Tibial nerve (tissue), 4 donors: Measurements from ENCODE around the gene TMEM245. TPM values are rescaled to one million over a fixed set of nuclear protein-coding genes. Genes with fewer than 3 reads are reported as not detected.

Experiments
- DNase-seq, 2 donors: peaks; one replicate each; pipeline ENCODE4 v3.0.0-alpha.2; 2019; ENCODE audit warnings: low spot score in 2 of 2
- H3K27ac ChIP-seq, 4 donors: fragments of 200-600 bp; sonication (generic) in 3 of 4; one replicate each; pipeline ENCODE4 v1.5.1; 2017 to 2019; ENCODE audit warnings: mild to moderate bottlenecking in 1 of 4
- H3K27me3 ChIP-seq, 2 donors: fragments of 200-600 bp; sonication (generic) in 1 of 2; one replicate each; pipeline versions ENCODE4 v1.5.1 to v1.6.0; 2017 to 2019
- H3K36me3 ChIP-seq, 3 donors: fragments of 200-600 bp; sonication (generic); one replicate each; pipeline ENCODE4 v1.5.1; 2018 to 2019
- H3K4me1 ChIP-seq, 4 donors: fragments of 200-600 bp; sonication (generic) in 3 of 4; one replicate each; pipeline ENCODE4 v1.5.1; 2017 to 2019
- H3K4me3 ChIP-seq, 4 donors: fragments of 200-600 bp; sonication (generic) in 3 of 4; one replicate each; pipeline ENCODE4 v1.5.1; 2017 to 2019; ENCODE audit warnings: mild to moderate bottlenecking in 1 of 4, moderate library complexity in 1 of 4
- H3K9me3 ChIP-seq, 4 donors: fragments of 200-600 bp; sonication (generic) in 3 of 4; one replicate each; pipeline ENCODE4 v1.5.1; 2017 to 2019
- CTCF ChIP-seq, 5 experiments: fragments of 200-600 bp in 3 of 5; fragments of 450-650 bp in 2 of 5; sonication (generic) in 3 of 5; IDR thresholded peaks; one replicate each; pipeline ENCODE4 v1.5.1; 2016 to 2019; ENCODE audit warnings: antibody characterized with exemption in 5 of 5, mild to moderate bottlenecking in 3 of 5, moderate library complexity in 2 of 5
- EP300 ChIP-seq, 2 donors: sonication (generic); formaldehyde crosslinking; IDR thresholded peaks; one replicate each; pipeline ENCODE4 v1.6.1; 2017; ENCODE audit warnings: antibody characterized with exemption in 2 of 2, mild to moderate bottlenecking in 1 of 2
- POLR2A ChIP-seq, 2 donors: fragments of 450-650 bp; IDR thresholded peaks; one replicate each; pipeline ENCODE4 v1.6.1; 2017; ENCODE audit warnings: antibody characterized with exemption in 2 of 2, mild to moderate bottlenecking in 2 of 2, moderate library complexity in 2 of 2
- WGBS, 2 donors: methylation state at CpG; one replicate each; pipeline ENCODE4 v1.1.5; 2018; 5-methylcytosine and 5-hydroxymethylcytosine counted together
- total RNA-seq, 4 donors: library from RNA; depleted of rRNA; stranded (reverse); fragments of >200 nt; gene quantifications; one replicate each; pipeline ENCODE4 v1.1.0, GENCODE V29; 2016

Gene TMEM245
- total RNA-seq, 4 donors from 2014 or later, result 51.6 to 100 (median 89.5) TPM

GRCh38 chr9:109113892-109114609 lies 5.7 kb downstream of the TMEM245 start:
- H3K27ac ChIP-seq, result peak overlapping the region in 3 of 4 donors; percentile 15 to 90 (median 60)
- peaks cover 3 to 96% (median 67%) of the 10 kb centered on the region in 4 donors for H3K4me1 ChIP-seq
- WGBS, 2 donors, result 75 to 78% methylated on average over 12 of the region's 12 CpGs
- TF ChIP-seq CTCF (IDR thresholded peaks at IDR 0.05) (no peak), EP300 (IDR thresholded peaks at IDR 0.05) (peak in 1 of 2 donors; percentile 24)
- DNase-seq, result no peak
- H3K4me3 ChIP-seq, result no peak overlapping the region
- H3K27me3 ChIP-seq, result no peaks in the 10 kb centered on the region
- H3K36me3 ChIP-seq, result no peaks in the 10 kb centered on the region
- H3K9me3 ChIP-seq, result no peaks in the 10 kb centered on the region

GRCh38 chr9:109113254-109113653 lies 6.5 kb downstream of the TMEM245 start:
- H3K4me3 ChIP-seq, result no peak overlapping the region
- peak overlapping the region in 3 of 4 donors; percentile 15 to 90 (median 60) for H3K27ac ChIP-seq
- H3K36me3 ChIP-seq, result no peaks in the 10 kb centered on the region
- peaks cover 3 to 98% (median 66%) of the 10 kb centered on the region in 4 donors for H3K4me1 ChIP-seq
- DNase-seq, result no peak
- 32 to 35% methylated on average over 3 of the region's 3 CpGs for WGBS, 2 donors
- H3K27me3 ChIP-seq, result no peaks in the 10 kb centered on the region
- TF ChIP-seq EP300 (IDR thresholded peaks at IDR 0.05), result no peak
- no peak for TF ChIP-seq POLR2A (IDR thresholded peaks at IDR 0.05)
- no peak for TF ChIP-seq CTCF (IDR thresholded peaks at IDR 0.05)
- H3K9me3 ChIP-seq, result no peaks in the 10 kb centered on the region

GRCh38 chr9:109110329-109111021 lies 9.3 kb downstream of the TMEM245 start:
- no peaks in the 10 kb centered on the region for H3K27me3 ChIP-seq
- DNase-seq, result no peak
- H3K36me3 ChIP-seq, result peaks cover 0 to 3% (median 0%) of the 10 kb centered on the region in 3 donors
- H3K4me1 ChIP-seq, result peaks cover 0 to 90% (median 53%) of the 10 kb centered on the region in 4 donors
- TF ChIP-seq POLR2A (IDR thresholded peaks at IDR 0.05) (no peak), CTCF (IDR thresholded peaks at IDR 0.05) (no peak), EP300 (IDR thresholded peaks at IDR 0.05) (no peak)
- H3K9me3 ChIP-seq, result no peaks in the 10 kb centered on the region
- no peak overlapping the region for H3K4me3 ChIP-seq
- peak overlapping the region; percentile 22 to 94 (median 76) for H3K27ac ChIP-seq
- 19 to 25% methylated on average over 5 of the region's 5 CpGs for WGBS, 2 donors

- no peak overlapping the region for H3K4me3 ChIP-seq
- H3K4me1 ChIP-seq, result peaks cover 0 to 86% (median 48%) of the 10 kb centered on the region in 4 donors
- H3K36me3 ChIP-seq, result peaks cover 0 to 8% (median 0%) of the 10 kb centered on the region in 3 donors
- peak overlapping the region; percentile 22 to 94 (median 76) for H3K27ac ChIP-seq
- H3K9me3 ChIP-seq, result no peaks in the 10 kb centered on the region
- no peaks in the 10 kb centered on the region for H3K27me3 ChIP-seq
- no peak for DNase-seq
- TF ChIP-seq CTCF (IDR thresholded peaks at IDR 0.05), result no peak
- TF ChIP-seq POLR2A (IDR thresholded peaks at IDR 0.05), result no peak
- TF ChIP-seq EP300 (IDR thresholded peaks at IDR 0.05), result no peak
These were observed 9.8 kb downstream of the TMEM245 start for GRCh38 chr9:109109967-109110328.

GRCh38 chr9:109108318-109108717 lies 11.4 kb downstream of the TMEM245 start:
- 32 to 35% methylated on average over 4 of the region's 4 CpGs for WGBS, 2 donors
- no peak for TF ChIP-seq POLR2A (IDR thresholded peaks at IDR 0.05)
- TF ChIP-seq EP300 (IDR thresholded peaks at IDR 0.05), result no peak
- TF ChIP-seq CTCF (IDR thresholded peaks at IDR 0.05), result no peak
- peaks cover 0 to 70% (median 36%) of the 10 kb centered on the region in 4 donors for H3K4me1 ChIP-seq
- H3K27me3 ChIP-seq, result no peaks in the 10 kb centered on the region
- H3K36me3 ChIP-seq, result peaks cover 0 to 16% (median 0%) of the 10 kb centered on the region in 3 donors
- H3K4me3 ChIP-seq, result no peak overlapping the region
- peak overlapping the region in 3 of 4 donors; percentile 69 to 94 (median 84) for H3K27ac ChIP-seq
- H3K9me3 ChIP-seq, result no peaks in the 10 kb centered on the region
- no peak for DNase-seq
